IPS-20b (cell line): ENCODE measurements around the gene NOD1.
"Not testable (repeated sequence)": the region's sequence is repeated elsewhere in the genome, so short reads cannot be mapped to it uniquely, and the experiment has no call there.

Experiments
- H3K27ac ChIP-seq: one replicate; pipeline ENCODE4 v1.5.1; 2013; ENCODE audit warnings: low read length
- H3K27me3 ChIP-seq: 2 replicates; pipeline ENCODE4 v1.6.1; 2013; ENCODE audit warnings: mild to moderate bottlenecking, low read length, inconsistent platforms; ENCODE audit not compliant: insufficient read depth
- H3K36me3 ChIP-seq: 2 replicates; pipeline ENCODE4 v1.6.1; 2013; ENCODE audit warnings: low read depth, mild to moderate bottlenecking, inconsistent platforms, low read length, moderate library complexity; ENCODE audit not compliant: insufficient read depth
- H3K4me1 ChIP-seq: 2 replicates; pipeline ENCODE4 v1.6.1; 2013; ENCODE audit warnings: mild to moderate bottlenecking, control low read depth, inconsistent platforms, low read length, moderate library complexity; ENCODE audit not compliant: insufficient read depth
- H3K4me3 ChIP-seq: 2 replicates; pipeline ENCODE4 v1.5.1; 2013; ENCODE audit warnings: mild to moderate bottlenecking, low read length, inconsistent platforms
- H3K9ac ChIP-seq: 2 replicates; pipeline ENCODE4 v1.6.1; 2013; ENCODE audit warnings: low read depth, mild to moderate bottlenecking, inconsistent platforms, low read length, moderate library complexity
- H3K9me3 ChIP-seq: 2 replicates; pipeline ENCODE4 v1.6.1; 2013; ENCODE audit warnings: mild to moderate bottlenecking, low read depth, low read length, inconsistent platforms; ENCODE audit not compliant: insufficient read depth

The NOD1 gene

GRCh38 chr7:30514177-30514576 is 35.6 kb upstream of the NOD1 start:
- Histone ChIP-seq H3K27ac (no peak overlapping the region), H3K9me3 (no peaks in the 10 kb centered on the region), H3K36me3 (no peaks in the 10 kb centered on the region)

DNA sequence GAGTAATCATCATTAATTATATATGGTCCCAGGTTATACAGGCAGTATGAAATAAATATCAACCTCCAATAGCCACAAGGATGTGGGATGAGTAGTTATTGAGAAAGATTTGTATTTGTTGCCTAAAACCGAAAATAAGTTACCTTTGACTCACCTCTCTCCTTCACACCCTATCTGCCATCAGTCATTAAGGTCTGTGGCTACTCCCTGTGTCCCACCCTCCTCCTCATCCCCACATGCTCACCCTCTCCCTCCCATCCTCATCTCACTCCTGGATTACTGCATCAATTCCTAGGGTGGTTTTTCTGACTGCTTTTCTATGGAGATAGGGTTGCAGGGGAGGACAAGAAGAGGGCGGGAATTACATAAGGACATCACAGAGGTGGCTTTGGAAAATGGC is 35.2 kb upstream of the NOD1 start:
- no peak overlapping the region for H3K27ac ChIP-seq
- no peaks in the 10 kb centered on the region for H3K36me3 ChIP-seq

More at GRCh38 chr7:30514177-30514576, 35.6 kb upstream of the NOD1 start:
- Histone ChIP-seq H3K9ac (no peak overlapping the region), H3K4me1 (no peaks in the 10 kb centered on the region), H3K4me3 (no peak overlapping the region), H3K27me3 (no peaks in the 10 kb centered on the region)

DNA sequence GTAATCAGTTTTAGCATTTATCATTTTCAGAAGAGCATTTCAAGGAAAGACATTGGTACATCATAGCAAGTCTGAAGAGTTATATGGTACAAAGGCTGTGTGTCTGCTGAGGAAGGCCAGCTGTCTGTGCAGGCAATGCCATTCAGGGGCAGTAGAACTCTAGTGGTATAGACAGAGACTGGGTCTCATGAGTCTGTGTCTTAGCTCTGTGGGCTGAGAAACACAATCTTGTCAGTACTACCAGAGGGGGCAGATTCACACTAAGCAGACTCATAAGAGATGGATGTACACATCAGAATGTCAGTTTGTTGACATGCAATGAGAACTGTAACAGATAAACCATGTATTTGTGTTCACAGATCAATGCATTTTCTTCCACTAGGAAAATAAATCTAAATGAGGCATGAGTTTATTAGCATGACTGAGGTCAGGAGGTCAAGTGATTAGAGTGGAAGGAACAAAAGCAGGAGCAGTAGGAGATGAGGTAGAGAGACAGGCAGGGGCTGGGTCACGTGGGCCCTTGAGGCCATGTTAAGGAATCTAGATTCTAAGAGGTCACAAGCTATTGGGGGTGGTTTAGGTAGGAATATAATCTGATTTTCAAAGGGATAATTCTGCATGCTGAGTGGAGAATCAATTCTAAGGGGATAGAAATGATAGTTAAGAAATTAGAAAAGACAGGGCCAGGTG is 33.5 kb upstream of the NOD1 start:
- H3K9me3 ChIP-seq = no peaks in the 10 kb centered on the region; the same call in 1 of the 2 replicates
- H3K27ac ChIP-seq = no peak overlapping the region
- H3K4me3 ChIP-seq = no peak overlapping the region
- H3K9ac ChIP-seq = no peak overlapping the region
- H3K4me1 ChIP-seq = no peaks in the 10 kb centered on the region
- H3K27me3 ChIP-seq = no peaks in the 10 kb centered on the region
- no peaks in the 10 kb centered on the region for H3K36me3 ChIP-seq

More for the DNA sequence above, 35.2 kb upstream of the NOD1 start:
- no peaks in the 10 kb centered on the region for H3K4me1 ChIP-seq
- H3K9ac ChIP-seq = no peak overlapping the region
- no peak overlapping the region for H3K4me3 ChIP-seq
- H3K9me3 ChIP-seq = no peaks in the 10 kb centered on the region
- H3K27me3 ChIP-seq = no peaks in the 10 kb centered on the region

DNA sequence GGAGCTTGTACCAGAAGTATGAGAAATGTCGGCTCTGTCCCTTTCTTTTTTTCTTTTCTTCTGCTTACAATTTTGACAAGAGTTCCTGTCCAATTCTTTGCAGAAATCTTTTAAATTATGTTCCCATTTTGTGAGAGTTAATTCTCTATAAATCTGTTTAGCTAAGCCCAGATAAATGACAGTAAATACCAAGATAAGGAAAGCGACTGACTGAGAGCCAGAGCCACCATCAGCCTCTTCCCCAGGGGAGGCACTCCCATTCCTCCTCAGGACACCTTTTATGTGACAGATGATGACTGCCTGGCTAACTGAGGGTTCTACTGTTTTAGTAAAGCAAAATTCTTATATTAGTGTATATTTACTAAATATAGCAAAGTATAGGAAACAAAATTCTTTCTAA is 32.9 kb upstream of the NOD1 start:
- no peak overlapping the region for H3K9ac ChIP-seq
- no peaks in the 10 kb centered on the region for H3K36me3 ChIP-seq
- H3K4me1 ChIP-seq = no peaks in the 10 kb centered on the region
- H3K27me3 ChIP-seq = no peaks in the 10 kb centered on the region
- no peak overlapping the region for H3K27ac ChIP-seq
- no peaks in the 10 kb centered on the region; the same call in 1 of the 2 replicates for H3K9me3 ChIP-seq
- no peak overlapping the region for H3K4me3 ChIP-seq

DNA sequence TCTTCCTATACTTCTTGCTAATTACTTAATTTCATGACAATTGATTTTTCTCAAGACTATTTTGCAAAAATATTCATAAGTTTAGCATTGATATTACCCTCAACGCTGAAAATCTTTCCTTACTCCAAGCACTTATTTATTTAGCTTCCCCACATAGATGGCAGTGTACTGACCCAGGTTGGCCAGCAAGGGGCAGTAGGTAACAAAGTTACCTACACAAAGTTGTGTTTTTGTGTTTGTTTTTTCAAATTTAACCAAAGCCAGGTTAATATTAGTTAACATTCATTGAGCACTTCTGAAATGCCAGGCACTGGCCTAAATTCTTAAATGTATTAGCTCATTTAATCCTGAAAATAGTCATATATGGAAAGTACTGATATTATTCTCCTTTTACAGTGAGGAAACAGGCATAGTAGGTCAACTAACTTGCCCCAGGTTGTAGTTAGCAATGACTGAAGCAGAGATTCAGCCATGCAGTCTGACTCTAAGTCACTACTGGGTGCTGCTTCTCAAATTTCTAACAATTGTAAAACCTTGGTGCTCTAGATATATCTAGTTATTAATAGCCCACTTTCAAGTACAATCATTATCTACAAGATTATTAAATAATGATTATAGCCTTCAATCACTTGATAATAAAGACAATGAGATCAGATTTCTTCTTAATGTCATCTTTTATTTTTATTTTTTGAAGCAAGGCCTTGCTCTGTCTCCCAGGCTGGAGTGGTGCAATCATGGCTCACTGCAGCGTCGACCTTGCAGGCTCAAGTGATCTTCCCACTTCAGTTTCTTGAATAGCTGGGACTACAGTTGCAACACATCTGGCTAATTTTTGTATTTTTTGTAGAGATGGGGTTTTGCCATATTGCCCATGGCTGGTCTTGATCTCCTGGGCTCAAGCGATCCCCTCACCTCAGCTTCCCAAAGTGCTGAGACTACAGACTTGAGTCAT is 31.8 kb upstream of the NOD1 start:
- Histone ChIP-seq H3K27ac (no peak overlapping the region), H3K4me1 (no peaks in the 10 kb centered on the region), H3K9me3 (no peaks in the 10 kb centered on the region; the same call in 1 of the 2 replicates), H3K36me3 (no peaks in the 10 kb centered on the region), H3K9ac (no peak overlapping the region), H3K4me3 (no peak overlapping the region), H3K27me3 (no peaks in the 10 kb centered on the region)

GRCh38 chr7:30509171-30509857 is 30.7 kb upstream of the NOD1 start:
- H3K4me3 ChIP-seq, H3K36me3 ChIP-seq, H3K9me3 ChIP-seq, H3K27me3 ChIP-seq, H3K4me1 ChIP-seq, H3K27ac ChIP-seq, H3K9ac ChIP-seq: not testable (repeated sequence)

GRCh38 chr7:30507346-30507900 is 28.8 kb upstream of the NOD1 start:
- H3K27ac ChIP-seq, H3K4me1 ChIP-seq, H3K9me3 ChIP-seq, H3K36me3 ChIP-seq, H3K4me3 ChIP-seq, H3K9ac ChIP-seq, H3K27me3 ChIP-seq: not testable (repeated sequence)

GRCh38 chr7:30505174-30505697 is 26.7 kb upstream of the NOD1 start:
- peak overlapping the region; percentile 63; the same call in 1 of the 2 replicates for H3K9ac ChIP-seq
- H3K27ac ChIP-seq = no peak overlapping the region
- no peaks in the 10 kb centered on the region for H3K27me3 ChIP-seq
- peak overlapping the region; percentile 84; the same call in 1 of the 2 replicates for H3K4me3 ChIP-seq
- H3K9me3 ChIP-seq = no peaks in the 10 kb centered on the region; the same call in 1 of the 2 replicates
- peaks cover 11% of the 10 kb centered on the region; the same call in 1 of the 2 replicates for H3K36me3 ChIP-seq
- H3K4me1 ChIP-seq = peaks cover 3% of the 10 kb centered on the region; the same call in 1 of the 2 replicates

- Histone ChIP-seq H3K9ac (peak within 1 kb of the TSS; percentile 93), H3K27ac (peak within 1 kb of the TSS; percentile 71), H3K9me3 (no peaks in the 10 kb centered on the region; the same call in 1 of the 2 replicates), H3K4me3 (peak within 1 kb of the TSS; percentile 84), H3K27me3 (no peaks in the 10 kb centered on the region), H3K36me3 (peaks cover 18% of the 10 kb centered on the region; the same call in 1 of the 2 replicates), H3K4me1 (peaks cover 3% of the 10 kb centered on the region; the same call in 1 of the 2 replicates)
These were observed 26.0 kb upstream of the NOD1 start, which contains the start of gene GGCT for GRCh38 chr7:30504301-30505173. Gene GGCT, minus strand, starts transcription at chr7:30504829. Its CDS starts 120 bp downstream, at chr7:30504709.
